SK-N-SH treated with all-trans-retinoic acid at 6 μM for 48 hours (cell line): Measurements from ENCODE around the gene THAP6.

Source experiments
- ESRRG ChIP-seq: fragments of 250-450 bp; sonication (Bioruptor Pico); IDR thresholded peaks from 2 replicates; pipeline ENCODE4 v1.6.1; 2021; ENCODE audit warnings: mild to moderate bottlenecking
- OSR1 ChIP-seq: fragments of 250-450 bp; sonication (Bioruptor Pico); IDR thresholded peaks from 2 replicates; pipeline ENCODE4 v1.8.0; 2022; ENCODE audit warnings: moderate library complexity, mild to moderate bottlenecking, inconsistent platforms
- RARB ChIP-seq: fragments of 250-450 bp; sonication (Bioruptor Pico); IDR thresholded peaks from 2 replicates; pipeline ENCODE4 v1.8.0; 2021; ENCODE audit warnings: mild to moderate bottlenecking, moderate library complexity
- SNAI2 ChIP-seq: fragments of 250-450 bp; sonication (Bioruptor Pico); IDR thresholded peaks from 2 replicates; pipeline ENCODE4 v1.5.0; 2020; ENCODE audit warnings: mild to moderate bottlenecking, moderate library complexity
- ZFP3 ChIP-seq: fragments of 250-450 bp; sonication (Bioruptor Pico); IDR thresholded peaks from 2 replicates; pipeline ENCODE4 v1.5.0; 2020; ENCODE audit warnings: mild to moderate bottlenecking, moderate library complexity
- ZFP30 ChIP-seq: fragments of 450-650 bp; formaldehyde crosslinking; IDR thresholded peaks from 2 replicates; pipeline ENCODE4 v1.5.0; 2022; ENCODE audit warnings: mild to moderate bottlenecking, moderate library complexity
- ZNF565 ChIP-seq: fragments of 450-650 bp; formaldehyde crosslinking; conservative IDR thresholded peaks from 2 replicates; pipeline ENCODE4 v1.5.0; 2020; ENCODE audit warnings: low read depth, mild to moderate bottlenecking, moderate library complexity
- ZNF70 ChIP-seq: fragments of 450-650 bp; formaldehyde crosslinking; IDR thresholded peaks from 2 replicates; pipeline ENCODE4 v1.5.0; 2020; ENCODE audit warnings: mild to moderate bottlenecking, moderate library complexity
- ZNF8 ChIP-seq: fragments of 450-650 bp; formaldehyde crosslinking; IDR thresholded peaks from 2 replicates; pipeline ENCODE4 v1.5.0; 2020; ENCODE audit warnings: mild to moderate bottlenecking, moderate library complexity
- TF ChIP-seq, protein P1 (sequence below): fragments of 250-450 bp; sonication (Bioruptor Pico); IDR thresholded peaks from 2 replicates; pipeline ENCODE4 v1.5.1; 2020; ENCODE audit warnings: low read depth, mild to moderate bottlenecking, moderate library complexity
- TF ChIP-seq, protein P2 (sequence below): fragments of 250-450 bp; sonication (Bioruptor Pico); IDR thresholded peaks from 2 replicates; pipeline ENCODE4 v1.8.0; 2020; ENCODE audit warnings: mild to moderate bottlenecking, moderate library complexity, borderline replicate concordance

DNA sequence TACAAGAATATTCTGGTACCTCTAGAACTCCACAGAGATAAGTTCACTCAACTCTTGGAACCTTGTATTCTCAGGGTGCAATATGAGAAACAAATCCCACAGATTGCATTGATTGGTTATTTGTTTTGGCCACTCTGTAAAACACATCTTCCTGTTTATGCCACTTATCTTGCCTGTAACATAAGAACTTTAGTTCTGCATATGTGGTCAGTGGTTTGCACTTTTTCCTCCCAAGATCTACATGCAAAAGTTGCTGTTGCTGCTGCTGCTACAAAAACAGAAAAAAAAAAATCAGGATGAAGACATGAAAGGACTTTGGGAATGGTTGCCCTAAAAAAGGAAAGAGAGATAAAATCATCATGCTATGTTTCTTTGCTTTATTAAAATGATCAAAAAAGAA, 51.2 kb downstream of the THAP6 start:
- TF ChIP-seq OSR1 (CRISPR knock-in tag) (no peak), ZFP30 (CRISPR knock-in tag) (no peak), ZNF8 (CRISPR knock-in tag) (no peak), ZNF70 (no peak), ZFP3 (CRISPR knock-in tag) (no peak), RARB (no peak), ESRRG (CRISPR knock-in tag) (no peak), SNAI2 (no peak), ZNF565 (CRISPR knock-in tag) (no peak)
- TF ChIP-seq, protein P1, sequence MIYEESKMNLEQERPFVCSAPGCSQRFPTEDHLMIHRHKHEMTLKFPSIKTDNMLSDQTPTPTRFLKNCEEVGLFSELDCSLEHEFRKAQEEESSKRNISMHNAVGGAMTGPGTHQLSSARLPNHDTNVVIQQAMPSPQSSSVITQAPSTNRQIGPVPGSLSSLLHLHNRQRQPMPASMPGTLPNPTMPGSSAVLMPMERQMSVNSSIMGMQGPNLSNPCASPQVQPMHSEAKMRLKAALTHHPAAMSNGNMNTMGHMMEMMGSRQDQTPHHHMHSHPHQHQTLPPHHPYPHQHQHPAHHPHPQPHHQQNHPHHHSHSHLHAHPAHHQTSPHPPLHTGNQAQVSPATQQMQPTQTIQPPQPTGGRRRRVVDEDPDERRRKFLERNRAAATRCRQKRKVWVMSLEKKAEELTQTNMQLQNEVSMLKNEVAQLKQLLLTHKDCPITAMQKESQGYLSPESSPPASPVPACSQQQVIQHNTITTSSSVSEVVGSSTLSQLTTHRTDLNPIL (CRISPR knock-in tag): no peak
- TF ChIP-seq, protein P2, sequence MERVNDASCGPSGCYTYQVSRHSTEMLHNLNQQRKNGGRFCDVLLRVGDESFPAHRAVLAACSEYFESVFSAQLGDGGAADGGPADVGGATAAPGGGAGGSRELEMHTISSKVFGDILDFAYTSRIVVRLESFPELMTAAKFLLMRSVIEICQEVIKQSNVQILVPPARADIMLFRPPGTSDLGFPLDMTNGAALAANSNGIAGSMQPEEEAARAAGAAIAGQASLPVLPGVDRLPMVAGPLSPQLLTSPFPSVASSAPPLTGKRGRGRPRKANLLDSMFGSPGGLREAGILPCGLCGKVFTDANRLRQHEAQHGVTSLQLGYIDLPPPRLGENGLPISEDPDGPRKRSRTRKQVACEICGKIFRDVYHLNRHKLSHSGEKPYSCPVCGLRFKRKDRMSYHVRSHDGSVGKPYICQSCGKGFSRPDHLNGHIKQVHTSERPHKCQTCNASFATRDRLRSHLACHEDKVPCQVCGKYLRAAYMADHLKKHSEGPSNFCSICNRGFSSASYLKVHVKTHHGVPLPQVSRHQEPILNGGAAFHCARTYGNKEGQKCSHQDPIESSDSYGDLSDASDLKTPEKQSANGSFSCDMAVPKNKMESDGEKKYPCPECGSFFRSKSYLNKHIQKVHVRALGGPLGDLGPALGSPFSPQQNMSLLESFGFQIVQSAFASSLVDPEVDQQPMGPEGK (CRISPR knock-in tag): no peak
